Esophagus muscularis mucosa (tissue), 3 donors: ENCODE results near the gene BZW1.

ENCODE experiments used
- CTCF ChIP-seq, 3 experiments: fragments of 200-600 bp in 2 of 3; fragments of 450-650 bp in 1 of 3; sonication (generic) in 2 of 3; IDR thresholded peaks; one replicate each; pipeline ENCODE4 v1.5.1; 2017 to 2019; ENCODE audit warnings: antibody characterized with exemption in 3 of 3, mild to moderate bottlenecking in 2 of 3, moderate library complexity in 1 of 3
- POLR2A ChIP-seq: fragments of 450-650 bp; IDR thresholded peaks from one replicate; pipeline ENCODE4 v1.6.1; 2017; ENCODE audit warnings: antibody characterized with exemption, moderate library complexity, mild to moderate bottlenecking, low read depth

GRCh38 chr2:200798514-200798913 is 13.2 kb upstream of the BZW1 start:
- TF ChIP-seq CTCF (IDR thresholded peaks at IDR 0.05): no peak
- no peak for TF ChIP-seq POLR2A
